GM21423 (cell line): ENCODE measurements around the gene TCF12.

ENCODE experiments used
- ATAC-seq: cut with Tn5 transposase; IDR thresholded peaks from one replicate; pipeline ENCODE4 v1.9.1; 2021; ENCODE audit warnings: mild to moderate bottlenecking, moderate library complexity; ENCODE audit not compliant: unreplicated experiment

The TCF12 gene

GRCh38 chr15:57284535-57284934, 366.1 kb downstream of the TCF12 start:
- ATAC-seq: peak; percentile 41

- ATAC-seq: peak; percentile 47
These were observed 366.9 kb downstream of the TCF12 start for GRCh38 chr15:57285386-57285785.

DNA sequence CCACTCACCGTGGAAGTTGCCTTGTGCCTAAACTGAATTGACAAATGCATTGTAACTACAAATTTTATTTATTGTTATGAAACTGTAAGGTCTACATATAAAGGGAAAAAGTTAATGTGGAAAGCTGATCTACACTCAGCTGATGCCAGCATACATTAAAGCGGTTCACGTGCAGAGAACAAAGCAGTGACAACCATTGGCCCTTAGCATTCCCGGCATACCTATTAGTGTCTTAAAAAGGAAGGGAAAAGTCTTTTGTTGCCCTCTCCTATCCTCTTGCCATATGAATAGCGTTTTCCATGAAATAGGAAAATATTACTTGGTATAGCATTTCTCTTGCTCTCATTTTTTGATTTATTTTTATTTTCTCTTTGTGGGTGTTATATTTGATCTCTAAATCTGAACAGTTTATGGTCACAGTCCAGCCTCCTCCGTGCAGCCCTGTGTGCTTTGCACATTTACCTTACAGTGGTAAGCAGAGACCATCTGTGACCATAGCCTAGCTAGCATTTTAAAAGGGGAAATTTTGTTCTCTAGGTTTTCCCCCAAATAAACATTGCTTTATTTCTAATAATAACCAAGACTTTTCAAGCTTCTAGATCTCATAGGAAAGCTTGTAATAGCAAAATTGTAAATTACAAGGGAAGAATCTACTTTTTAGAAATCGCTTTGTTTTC, 368.1 kb downstream of the TCF12 start:
- ATAC-seq: no peak

DNA sequence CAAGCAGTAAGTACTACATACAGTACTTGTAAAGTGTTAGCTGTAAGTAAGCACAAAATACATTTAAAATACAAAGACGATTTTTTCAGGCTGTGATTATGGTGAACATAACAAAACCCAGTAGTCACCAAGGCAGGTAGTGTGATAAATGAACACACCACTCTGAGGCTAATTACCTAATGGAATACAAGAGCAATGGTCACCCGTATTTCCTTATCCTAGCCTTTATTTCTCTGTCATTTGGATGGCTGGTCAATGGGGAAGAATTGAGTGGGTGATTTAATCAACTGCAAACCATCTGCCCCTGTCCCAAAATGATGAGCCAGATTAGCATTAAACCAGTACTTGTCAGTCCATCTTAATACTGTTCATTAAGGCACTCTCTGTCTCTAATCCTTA, 368.7 kb downstream of the TCF12 start:
- no peak for ATAC-seq

DNA sequence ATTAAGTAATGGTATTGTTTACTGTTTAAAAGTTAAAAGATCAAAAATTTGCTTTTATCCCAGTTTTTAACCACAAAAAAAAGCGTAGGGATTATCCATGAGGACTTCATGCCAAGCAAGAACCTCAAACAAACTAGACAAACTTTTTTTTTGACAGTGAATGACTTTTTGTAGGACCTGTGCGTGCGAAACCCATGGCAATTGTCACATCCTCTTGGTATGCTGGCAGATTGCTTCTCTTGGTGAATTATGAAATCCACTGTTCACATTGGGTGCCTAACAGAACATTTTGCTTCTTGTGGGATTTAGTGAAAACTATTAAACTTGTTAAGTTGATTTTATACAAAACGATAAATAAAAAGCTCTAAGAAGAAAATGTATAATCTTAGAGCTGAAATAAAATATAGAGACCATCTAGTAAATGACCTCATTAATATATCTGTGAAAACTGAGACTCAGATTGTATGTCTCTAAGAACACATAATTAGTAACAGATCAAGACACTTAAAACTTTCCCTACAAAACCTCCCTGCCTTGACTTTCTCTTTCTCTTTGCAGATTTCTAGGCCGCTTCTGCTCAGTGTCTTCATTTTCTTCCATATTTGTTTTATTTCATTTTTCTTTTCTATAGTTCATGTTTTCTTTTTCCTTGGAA, 370.6 kb downstream of the TCF12 start:
- ATAC-seq: no peak

DNA sequence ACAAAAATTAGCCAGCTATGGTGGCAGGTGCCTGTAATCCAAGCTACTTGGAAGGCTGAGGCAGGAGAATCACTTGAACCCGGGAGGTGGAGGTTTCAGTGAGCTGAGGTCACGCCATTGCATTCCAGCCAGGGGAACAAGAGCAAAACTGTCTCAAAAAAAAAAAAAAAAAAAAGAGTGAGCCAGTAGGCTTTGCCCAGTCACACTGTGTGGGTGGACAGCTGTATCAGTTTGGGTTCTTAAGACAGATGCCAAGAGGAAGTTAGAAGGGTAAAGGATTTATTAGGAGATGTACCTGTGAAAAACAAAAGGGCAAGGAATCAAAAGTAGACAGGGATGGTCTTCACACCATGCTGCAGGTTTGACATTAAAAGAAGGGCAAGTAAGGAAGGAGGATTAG, 371.7 kb downstream of the TCF12 start:
- ATAC-seq: no peak

GRCh38 chr15:57290826-57291225, 372.4 kb downstream of the TCF12 start:
- no peak for ATAC-seq

DNA sequence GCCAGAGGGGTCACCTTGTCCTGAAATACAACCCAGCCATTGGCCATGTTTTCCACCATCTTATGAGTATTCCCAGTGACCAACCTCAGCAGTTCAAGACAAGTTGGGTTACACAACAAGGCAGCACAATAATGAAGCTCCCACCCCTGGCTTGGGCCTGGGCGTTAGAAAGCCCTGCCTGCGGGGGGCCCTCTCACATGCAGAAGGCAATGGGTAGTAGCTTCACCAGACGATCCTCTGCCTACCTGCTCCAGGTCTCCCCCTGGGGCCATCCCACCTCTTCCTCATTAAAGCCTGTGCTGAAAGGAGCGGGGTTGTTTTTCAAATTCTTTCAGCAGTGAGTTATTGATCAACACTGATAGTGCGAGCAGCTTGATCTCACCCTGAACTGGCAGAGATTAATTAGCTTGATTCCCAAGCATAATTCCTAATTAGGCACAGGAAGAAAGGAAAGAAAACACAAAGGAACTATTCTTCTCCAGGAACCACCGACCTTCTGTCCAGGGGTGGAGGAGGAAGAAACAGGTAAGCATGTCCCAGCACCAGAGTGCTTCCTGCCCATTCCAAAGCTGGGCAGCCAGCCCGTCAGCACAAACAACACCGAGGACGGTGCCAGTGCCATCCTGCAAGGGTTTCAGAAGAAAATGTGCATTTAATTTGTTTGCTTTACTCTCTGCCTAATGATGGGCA, 378.2 kb downstream of the TCF12 start:
- no peak for ATAC-seq

DNA sequence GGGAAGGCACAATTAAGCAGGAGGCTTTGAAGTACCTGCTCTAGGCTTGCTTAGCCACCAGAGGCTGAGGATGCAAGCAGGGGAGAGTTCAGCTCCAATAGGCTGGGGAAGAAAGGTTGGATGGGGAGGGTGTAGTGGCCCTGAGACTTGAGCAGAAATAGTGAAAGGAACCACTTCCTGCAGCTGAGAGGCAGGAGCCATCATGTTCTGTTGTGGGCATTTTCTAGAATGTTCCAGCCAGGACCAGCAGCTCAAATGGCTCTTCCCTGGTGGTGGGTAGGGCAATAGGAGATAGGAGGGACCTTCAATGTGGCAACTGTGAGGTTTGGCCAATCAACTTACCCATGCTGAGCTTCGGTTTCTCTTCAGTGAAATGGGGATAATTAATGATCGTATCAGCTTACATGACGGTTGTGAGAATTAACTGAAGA, 378.7 kb downstream of the TCF12 start:
- no peak for ATAC-seq

- ATAC-seq: no peak
These were observed 379.2 kb downstream of the TCF12 start for GRCh38 chr15:57297630-57298029.

- no peak for ATAC-seq
These were observed 379.8 kb downstream of the TCF12 start for GRCh38 chr15:57298204-57298603.

DNA sequence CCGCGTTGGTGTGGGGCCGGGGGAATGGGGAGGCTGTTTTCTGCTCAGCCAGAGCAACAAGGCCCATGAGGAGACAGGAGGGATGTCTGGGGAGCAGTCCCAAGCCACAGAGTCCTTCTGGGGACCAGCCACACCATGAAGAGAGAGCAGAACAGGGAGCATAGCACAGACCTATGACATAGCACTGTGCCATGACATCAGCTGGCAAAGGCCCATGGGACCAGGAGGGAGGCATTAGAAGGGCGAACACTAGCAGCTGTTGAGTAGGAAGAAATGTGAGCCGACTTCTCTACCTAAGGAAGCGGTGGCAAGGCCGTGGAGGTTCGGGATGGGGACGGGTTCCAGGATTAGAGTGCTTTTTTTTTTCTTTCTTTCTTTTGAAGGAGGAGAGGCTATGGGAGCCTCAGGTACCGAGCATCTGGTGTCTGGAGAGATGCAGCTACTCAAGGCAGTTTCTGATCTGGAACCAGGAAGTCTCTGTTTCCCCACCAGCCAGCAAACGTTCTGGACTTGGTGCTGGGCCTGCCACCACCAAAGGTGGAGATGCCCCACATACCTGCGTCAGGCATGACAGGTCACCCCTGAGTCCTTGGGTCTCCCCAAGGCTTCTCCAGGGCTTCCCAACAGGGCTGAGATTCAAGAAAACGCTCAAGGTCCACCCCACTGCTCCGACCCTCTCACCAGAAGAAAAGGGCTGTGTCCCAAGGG, 380.6 kb downstream of the TCF12 start:
- no peak for ATAC-seq

- ATAC-seq: no peak
These were observed 382.9 kb downstream of the TCF12 start for GRCh38 chr15:57301307-57301706.

GRCh38 chr15:57302640-57303257, 384.3 kb downstream of the TCF12 start:
- no peak for ATAC-seq

DNA sequence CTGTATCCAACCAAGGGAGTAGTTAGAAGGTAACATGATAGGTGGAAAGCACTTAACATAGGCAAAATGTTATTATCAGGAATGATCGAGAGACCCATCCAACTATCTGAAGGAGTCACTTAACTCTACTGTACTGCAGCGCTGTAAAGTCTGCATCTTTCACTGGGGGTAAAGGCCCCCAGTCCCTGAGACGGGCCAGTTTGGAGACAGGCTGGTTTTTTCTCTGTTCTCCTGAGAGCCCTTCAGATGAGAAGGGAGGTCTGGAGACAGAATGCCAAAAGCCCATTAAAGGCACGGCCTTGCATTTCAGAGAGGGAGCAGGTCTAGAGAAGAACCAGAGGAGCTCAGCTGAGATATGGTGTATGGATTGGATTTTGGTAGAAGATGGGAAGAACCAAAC, 386.6 kb downstream of the TCF12 start:
- no peak for ATAC-seq

DNA sequence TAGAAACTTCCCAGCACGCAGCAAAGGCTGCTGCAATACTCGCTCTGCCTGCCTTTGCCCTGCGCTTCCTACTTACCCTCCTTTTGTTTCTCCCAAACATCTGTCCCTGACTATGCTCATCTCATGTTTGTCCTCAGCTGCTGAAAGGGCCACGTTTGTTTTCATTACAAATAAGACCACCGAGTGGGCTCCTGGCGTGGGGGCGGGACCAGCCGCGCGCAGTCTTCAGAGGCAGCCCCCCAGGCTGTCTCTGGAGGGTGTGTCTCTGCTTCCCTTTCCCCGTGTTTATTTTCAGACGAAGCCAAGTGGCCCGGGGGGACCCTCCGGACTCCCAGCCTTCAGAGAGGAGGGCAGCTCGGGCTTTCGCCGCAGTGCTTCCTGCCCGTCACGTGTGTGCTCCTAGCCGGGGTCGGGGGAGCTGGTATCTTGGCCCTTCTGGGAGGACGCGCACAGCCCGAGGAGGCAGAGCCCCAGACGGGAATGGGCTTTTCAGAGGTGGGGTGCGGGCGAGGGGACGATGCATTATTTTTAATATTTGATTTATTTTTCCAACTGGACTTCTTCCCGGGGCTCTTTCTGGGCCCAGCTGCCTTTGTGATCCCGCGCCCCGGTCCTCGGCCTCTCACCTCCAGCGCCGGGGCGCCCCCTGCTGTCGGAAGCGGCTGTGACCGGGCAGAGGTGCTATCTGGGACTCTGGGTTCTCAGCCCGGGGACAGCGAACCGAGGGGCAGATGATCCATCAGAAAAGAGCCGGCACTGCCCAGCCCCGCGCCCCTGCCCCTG, 387.9 kb downstream of the TCF12 start:
- ATAC-seq: no peak

GRCh38 chr15:57306944-57307411, 388.5 kb downstream of the TCF12 start:
- no peak for ATAC-seq

DNA sequence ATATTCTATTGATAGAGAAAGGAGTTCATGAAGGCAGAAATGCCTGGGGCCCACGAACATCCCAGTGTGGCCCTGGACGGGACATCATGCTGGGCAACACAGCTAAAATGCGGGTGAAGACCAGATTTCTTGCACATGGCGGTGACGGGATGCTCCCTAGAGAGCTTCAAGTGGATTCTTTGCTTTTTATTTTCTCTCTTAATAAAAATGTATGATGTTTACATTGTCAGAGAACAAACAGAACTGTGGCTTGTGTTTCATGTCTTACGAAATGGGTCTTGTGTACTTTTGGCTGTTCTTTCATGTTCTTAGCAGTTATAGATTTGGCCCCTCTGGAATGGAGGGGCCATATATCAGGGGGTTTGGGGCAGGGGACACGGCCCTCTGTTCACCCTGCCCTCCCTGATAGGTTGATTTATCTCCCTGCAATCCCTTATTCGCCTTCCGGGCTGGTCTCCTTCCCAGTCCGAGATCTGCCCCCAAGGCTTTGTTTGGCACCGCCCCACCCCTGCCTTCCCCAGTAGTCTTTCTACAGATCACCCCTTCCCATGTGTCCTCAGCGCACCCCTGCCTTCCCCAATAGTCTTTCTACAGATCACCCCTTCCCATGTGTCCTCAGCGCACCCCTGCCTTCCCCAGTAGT, 389.2 kb downstream of the TCF12 start:
- ATAC-seq: no peak

DNA sequence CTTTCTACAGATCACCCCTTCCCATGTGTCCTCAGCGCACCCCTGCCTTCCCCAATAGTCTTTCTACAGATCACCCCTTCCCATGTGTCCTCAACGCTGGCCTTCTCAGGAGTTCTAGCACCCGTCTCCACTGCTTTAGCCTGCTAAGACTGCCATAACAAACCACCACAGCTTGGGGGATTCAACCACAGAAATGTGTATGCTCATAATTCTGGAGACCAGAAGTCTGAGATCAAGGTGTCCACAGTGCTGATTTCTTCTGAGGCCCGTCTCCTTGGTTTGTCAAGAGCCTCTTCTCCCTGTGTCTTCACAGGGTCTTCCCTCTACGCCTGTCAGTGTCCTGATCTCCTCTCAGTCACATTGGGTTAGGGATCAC, 389.7 kb downstream of the TCF12 start:
- no peak for ATAC-seq
